ENCODE measurements around the gene HAPLN1. TPM values are rescaled to one million over a fixed set of nuclear protein-coding genes. Genes with fewer than 3 reads are reported as not detected.
A peak's percentile ranks its signal among the peaks of the same experiment; 100 is the strongest.
"Not testable (repeated sequence)": the region's sequence is repeated elsewhere in the genome, so short reads cannot be mapped to it uniquely, and the experiment has no call there.

The HAPLN1 gene
- total RNA-seq = not detected in 2 replicates

DNA sequence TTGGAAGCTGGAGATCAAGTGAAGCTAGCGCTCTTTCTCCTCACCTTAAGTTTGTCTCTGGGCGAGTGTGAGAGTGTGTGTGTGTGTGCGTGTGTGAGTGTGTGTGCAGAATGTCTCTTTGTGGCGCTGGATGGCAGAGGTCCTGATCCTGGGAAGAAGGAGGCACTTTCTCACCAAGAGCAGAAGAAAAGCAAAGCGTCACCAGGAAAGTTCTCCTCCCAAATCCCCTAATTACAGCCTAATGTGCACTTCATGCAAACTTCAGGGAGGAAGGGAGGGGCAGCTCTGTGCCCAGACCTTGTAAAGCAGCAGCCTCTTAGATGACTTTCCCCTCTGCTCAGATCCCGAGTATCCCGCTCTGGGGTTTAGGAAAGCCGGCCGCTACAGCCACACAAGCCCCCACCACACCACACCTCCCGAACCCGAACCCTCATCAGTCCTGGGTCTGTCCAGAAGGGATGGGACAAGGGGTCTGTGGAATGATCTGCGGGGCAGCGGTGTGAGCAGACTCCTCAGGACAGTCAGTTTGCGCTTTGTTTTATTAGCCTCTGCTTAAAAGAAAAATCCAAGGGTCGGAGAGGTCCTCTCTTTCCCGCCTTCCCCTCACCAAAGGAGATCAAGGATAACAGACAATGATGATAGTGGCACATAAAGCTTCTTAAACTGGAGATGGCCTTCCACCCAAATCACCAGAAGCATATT lies at the start of gene HAPLN1:
TSS of gene HAPLN1 (minus strand) at position 20 of the 702 bp plus-strand sequence. CDS start 47,332 bp downstream, outside the sequence.
- H3K4me1 Mint-ChIP-seq = peaks cover 3% of the 10 kb centered on the region
- intact Hi-C loops (cut with micrococcal nuclease) = no loop called here
- DNase-seq = no peak
- no peaks in the 10 kb centered on the region for H3K9me3 Mint-ChIP-seq
- peaks cover 51% of the 10 kb centered on the region for H3K27me3 Mint-ChIP-seq
- H3K27ac Mint-ChIP-seq = no peak within 1 kb of the TSS
- H3K36me3 Mint-ChIP-seq (ENCODE audit: low read depth) = no peaks in the 10 kb centered on the region
- H3K4me3 Mint-ChIP-seq = peak within 1 kb of the TSS; percentile 70

DNA sequence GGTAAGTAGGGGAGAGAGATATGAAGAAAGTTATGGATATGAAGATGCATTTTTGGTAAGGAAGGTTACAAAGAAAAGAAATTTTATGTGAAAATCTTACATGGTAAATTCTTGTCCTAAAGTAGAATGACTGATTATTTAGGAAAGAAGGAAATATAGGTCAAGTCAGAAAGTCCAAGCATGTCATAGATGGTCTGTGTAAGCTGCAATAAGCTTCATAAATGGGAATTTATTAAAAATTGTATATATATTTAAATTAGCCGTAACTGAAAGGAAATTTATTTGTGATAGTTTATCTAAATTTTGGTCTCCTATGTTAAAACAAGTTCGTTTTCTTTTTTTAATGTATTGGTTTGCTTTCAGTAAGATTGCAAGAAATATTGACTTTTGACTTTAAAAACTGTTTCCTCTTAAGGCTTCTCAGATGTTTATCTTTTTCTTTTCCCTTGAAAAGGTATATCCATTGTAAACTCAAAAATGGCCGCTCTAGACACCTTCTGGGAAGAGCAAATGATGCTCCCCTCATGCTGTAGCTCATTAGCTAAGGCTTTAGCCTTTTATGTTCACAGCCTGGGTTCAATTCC lies 46.8 kb upstream of the HAPLN1 start:
- no peak overlapping the region for H3K4me3 Mint-ChIP-seq
- intact Hi-C loops (cut with micrococcal nuclease) = no loop called here
- peaks cover 5% of the 10 kb centered on the region for H3K9me3 Mint-ChIP-seq
- no peaks in the 10 kb centered on the region for H3K27me3 Mint-ChIP-seq
- no peaks in the 10 kb centered on the region for H3K36me3 Mint-ChIP-seq (ENCODE audit: low read depth)
- no peak overlapping the region for H3K27ac Mint-ChIP-seq
- no peaks in the 10 kb centered on the region for H3K4me1 Mint-ChIP-seq
- no peak for DNase-seq

DNA sequence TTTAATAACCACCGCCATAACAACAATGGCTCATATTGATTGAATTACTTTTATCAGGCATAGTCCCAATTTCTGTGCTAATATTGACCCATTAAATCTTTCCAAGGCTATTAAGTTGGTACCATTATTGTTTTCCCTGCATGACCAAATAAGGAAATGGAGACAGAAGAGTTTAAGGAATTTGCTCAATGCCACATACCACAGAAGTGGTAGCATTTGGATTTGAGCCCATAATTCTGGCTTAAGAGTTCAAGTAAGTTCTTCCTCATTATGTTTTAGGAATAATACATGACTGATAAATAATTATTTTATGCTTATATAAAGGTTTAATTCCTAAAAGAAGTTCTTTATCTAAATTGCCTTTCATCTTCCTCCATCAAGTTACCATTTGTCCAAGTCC lies 43.4 kb upstream of the HAPLN1 start:
- no peaks in the 10 kb centered on the region for H3K27me3 Mint-ChIP-seq
- H3K36me3 Mint-ChIP-seq (ENCODE audit: low read depth) = no peaks in the 10 kb centered on the region
- H3K4me3 Mint-ChIP-seq = no peak overlapping the region
- H3K4me1 Mint-ChIP-seq = no peaks in the 10 kb centered on the region
- intact Hi-C loops (cut with micrococcal nuclease) = no loop called here
- H3K9me3 Mint-ChIP-seq = peaks cover 5% of the 10 kb centered on the region
- H3K27ac Mint-ChIP-seq = no peak overlapping the region
- no peak for DNase-seq

DNA sequence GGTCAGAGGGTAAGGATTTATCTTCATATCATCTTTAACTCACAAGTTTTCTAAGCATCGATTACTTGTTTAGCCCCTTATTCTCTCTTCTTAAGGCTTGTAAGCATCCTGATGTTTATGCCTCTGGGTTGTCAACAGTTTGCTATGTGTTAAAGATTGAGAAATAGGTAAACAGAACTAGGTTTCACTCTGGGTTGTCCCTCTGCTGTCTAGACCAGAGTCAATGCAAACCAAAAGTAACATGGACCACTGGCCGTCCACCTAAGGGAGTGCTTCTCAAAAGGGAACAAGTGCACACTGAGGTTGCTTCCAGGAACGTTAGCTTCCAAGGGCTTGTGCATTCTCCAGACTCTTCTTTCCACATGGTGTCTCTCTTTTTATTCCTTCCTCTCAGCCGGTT lies 39.9 kb upstream of the HAPLN1 start:
- no peak overlapping the region for H3K27ac Mint-ChIP-seq
- intact Hi-C loops (cut with micrococcal nuclease) = no loop called here
- no peak for DNase-seq
- no peaks in the 10 kb centered on the region for H3K27me3 Mint-ChIP-seq
- H3K4me3 Mint-ChIP-seq = no peak overlapping the region
- peaks cover 2% of the 10 kb centered on the region for H3K9me3 Mint-ChIP-seq
- H3K36me3 Mint-ChIP-seq (ENCODE audit: low read depth) = no peaks in the 10 kb centered on the region
- H3K4me1 Mint-ChIP-seq = no peaks in the 10 kb centered on the region

DNA sequence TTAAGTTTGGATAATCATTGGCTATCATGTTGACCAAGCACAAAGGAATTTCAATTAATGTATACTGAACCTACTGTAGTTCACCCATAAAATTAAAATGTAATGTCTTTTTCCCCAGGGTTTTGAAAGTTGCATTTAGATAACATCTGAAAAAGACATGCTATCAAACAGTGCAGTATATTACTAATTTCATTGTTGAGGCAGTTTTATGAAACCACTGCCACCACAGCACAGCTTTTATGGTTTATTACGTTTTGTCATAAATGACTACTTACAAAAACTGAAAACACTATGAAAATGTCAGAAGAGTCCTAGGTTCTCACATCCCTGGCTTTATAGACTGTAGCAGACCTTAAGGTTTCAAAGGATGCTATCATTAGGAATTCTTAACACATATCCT lies 32.0 kb upstream of the HAPLN1 start:
- Mint-ChIP-seq H3K9me3 (peaks cover 3% of the 10 kb centered on the region), H3K27ac (no peak overlapping the region), H3K36me3 (ENCODE audit: low read depth) (no peaks in the 10 kb centered on the region), H3K27me3 (no peaks in the 10 kb centered on the region), H3K4me3 (no peak overlapping the region), H3K4me1 (no peaks in the 10 kb centered on the region)
- intact Hi-C loops (cut with micrococcal nuclease) = no loop called here
- no peak for DNase-seq

DNA sequence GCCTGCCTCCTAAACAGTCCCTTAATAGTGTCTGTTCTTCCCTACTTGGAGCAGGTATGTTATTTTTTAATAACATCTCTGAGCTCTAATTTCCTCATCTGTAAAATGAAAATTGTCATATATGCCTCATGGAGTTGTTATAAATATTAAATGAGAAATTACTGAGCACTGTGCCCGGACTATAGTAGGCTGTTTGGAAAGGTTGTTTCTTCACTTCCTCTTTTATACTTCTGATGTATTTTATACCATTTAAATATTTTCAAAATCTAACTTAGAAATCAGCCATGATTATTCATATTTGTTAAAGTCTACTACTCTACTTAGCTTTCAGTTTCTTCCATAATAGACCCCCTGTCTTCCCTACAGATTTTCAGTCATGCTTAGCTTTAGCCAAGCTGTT lies 30.5 kb upstream of the HAPLN1 start:
- intact Hi-C loops (cut with micrococcal nuclease) = no loop called here
- Mint-ChIP-seq H3K27ac (no peak overlapping the region), H3K9me3 (peaks cover 3% of the 10 kb centered on the region), H3K4me3 (no peak overlapping the region), H3K36me3 (ENCODE audit: low read depth) (no peaks in the 10 kb centered on the region), H3K4me1 (no peaks in the 10 kb centered on the region), H3K27me3 (no peaks in the 10 kb centered on the region)
- no peak for DNase-seq

DNA sequence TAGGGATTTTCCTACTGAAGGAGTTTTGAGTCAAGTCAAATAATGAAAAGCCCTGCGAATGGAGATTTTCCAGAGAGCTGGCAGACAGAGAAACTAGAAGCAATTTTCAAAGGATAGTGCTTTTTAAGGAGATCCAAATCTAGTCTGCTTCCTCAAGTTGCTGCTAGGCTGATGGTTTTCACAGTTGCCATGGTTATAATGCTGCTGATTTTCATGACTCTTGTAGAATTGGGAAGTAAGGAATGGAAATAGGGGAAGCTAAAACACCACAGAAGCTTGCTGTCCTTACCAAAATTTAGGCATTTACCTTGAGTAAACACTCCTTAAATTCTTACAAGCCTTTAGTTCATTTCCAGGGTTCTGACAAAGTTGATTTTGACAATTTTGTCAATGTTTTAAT lies 30.1 kb upstream of the HAPLN1 start:
- intact Hi-C loops (cut with micrococcal nuclease) = no loop called here
- no peak overlapping the region for H3K4me3 Mint-ChIP-seq
- DNase-seq = no peak
- H3K36me3 Mint-ChIP-seq (ENCODE audit: low read depth) = no peaks in the 10 kb centered on the region
- no peaks in the 10 kb centered on the region for H3K27me3 Mint-ChIP-seq
- H3K27ac Mint-ChIP-seq = no peak overlapping the region
- H3K4me1 Mint-ChIP-seq = no peaks in the 10 kb centered on the region
- H3K9me3 Mint-ChIP-seq = peaks cover 3% of the 10 kb centered on the region

DNA sequence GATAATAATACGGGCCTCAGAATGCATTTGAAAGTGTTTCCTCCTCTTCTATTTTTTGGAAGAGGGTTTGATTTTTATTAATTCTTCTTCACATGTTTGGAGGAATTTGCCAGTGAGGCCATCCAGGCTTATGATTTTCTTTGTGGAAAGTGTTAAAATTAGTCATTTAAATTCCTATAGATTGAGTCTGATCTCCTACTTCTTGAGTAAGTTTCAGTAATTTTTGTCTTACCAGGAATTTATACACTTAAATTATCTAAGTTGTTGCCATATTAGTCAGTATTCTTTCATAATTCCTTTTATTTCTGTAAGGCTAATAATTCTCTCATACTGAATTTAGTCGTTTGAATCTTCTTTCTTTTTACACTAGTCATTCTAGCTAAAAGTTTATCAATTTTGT lies 25.2 kb upstream of the HAPLN1 start:
- H3K9me3 Mint-ChIP-seq = no peaks in the 10 kb centered on the region
- no peaks in the 10 kb centered on the region for H3K4me1 Mint-ChIP-seq
- intact Hi-C loops (cut with micrococcal nuclease) = no loop called here
- no peaks in the 10 kb centered on the region for H3K27me3 Mint-ChIP-seq
- DNase-seq = no peak
- no peak overlapping the region for H3K27ac Mint-ChIP-seq
- no peaks in the 10 kb centered on the region for H3K36me3 Mint-ChIP-seq (ENCODE audit: low read depth)
- H3K4me3 Mint-ChIP-seq = no peak overlapping the region

DNA sequence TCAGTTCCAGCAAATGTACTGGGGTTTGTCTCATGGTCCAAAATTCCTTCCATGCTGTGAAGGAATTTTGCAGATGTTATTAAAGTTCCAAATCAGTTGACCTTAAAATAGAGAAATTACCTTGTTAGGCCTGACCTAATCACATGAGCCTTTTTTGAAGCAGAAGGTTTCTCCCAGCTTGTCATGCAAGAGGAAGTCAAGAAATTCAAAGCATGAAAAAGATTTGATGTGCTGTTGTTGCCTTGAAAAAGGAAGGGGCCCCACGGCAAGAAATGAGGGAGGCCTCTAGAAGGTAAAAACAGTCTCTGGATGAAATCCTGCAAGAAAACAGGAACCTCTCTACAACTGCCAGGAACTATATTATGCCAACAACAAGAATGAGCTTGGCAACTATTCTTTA lies 24.2 kb upstream of the HAPLN1 start:
- H3K4me3 Mint-ChIP-seq = no peak overlapping the region
- no peaks in the 10 kb centered on the region for H3K4me1 Mint-ChIP-seq
- no peaks in the 10 kb centered on the region for H3K27me3 Mint-ChIP-seq
- DNase-seq = no peak
- H3K27ac Mint-ChIP-seq = no peak overlapping the region
- H3K36me3 Mint-ChIP-seq (ENCODE audit: low read depth) = no peaks in the 10 kb centered on the region
- no peaks in the 10 kb centered on the region for H3K9me3 Mint-ChIP-seq
- intact Hi-C loops (cut with micrococcal nuclease) = no loop called here

DNA sequence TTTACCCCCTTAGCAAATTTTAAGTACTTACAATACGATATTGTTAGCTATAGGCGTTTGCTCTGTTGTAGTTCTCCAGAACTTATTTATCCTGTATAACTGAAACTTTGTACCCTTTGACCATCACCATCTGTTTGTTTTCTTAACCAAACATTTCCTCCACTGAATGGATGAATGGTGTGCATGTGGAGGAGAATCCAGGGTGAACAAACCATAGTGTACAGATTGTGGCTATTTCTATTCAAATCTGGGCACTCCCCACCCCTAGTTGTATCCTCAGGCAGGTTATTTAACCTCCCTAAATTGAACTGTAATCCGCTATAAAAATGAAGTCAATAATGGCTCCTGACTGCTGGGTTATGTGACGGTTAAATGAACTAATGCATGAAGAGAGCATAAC lies 21.4 kb upstream of the HAPLN1 start:
- H3K4me3 Mint-ChIP-seq = no peak overlapping the region
- H3K27me3 Mint-ChIP-seq = no peaks in the 10 kb centered on the region
- DNase-seq = no peak
- no peaks in the 10 kb centered on the region for H3K9me3 Mint-ChIP-seq
- no peaks in the 10 kb centered on the region for H3K4me1 Mint-ChIP-seq
- no peaks in the 10 kb centered on the region for H3K36me3 Mint-ChIP-seq (ENCODE audit: low read depth)
- H3K27ac Mint-ChIP-seq = no peak overlapping the region
- intact Hi-C loops (cut with micrococcal nuclease) = no loop called here

DNA sequence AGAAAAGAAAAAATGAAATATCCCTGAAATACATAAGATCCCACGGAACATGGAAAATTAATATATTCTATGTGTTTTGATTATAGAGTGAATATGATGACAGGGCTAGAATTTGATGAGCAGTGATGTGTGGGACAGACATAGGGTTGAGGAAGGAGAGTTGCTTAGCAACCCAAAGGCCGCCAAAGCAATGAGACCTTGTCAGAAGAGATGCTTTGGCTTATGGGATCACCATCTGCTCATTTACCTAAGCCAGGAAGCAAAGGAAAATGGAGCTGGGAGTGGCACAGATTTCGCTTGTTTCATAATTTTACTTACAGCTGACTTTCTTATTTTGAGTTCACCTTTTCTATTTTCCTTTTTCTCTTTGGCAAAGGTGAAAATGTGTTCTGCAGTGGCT lies 20.9 kb upstream of the HAPLN1 start:
- Mint-ChIP-seq H3K4me3 (no peak overlapping the region), H3K27ac (no peak overlapping the region), H3K36me3 (ENCODE audit: low read depth) (no peaks in the 10 kb centered on the region), H3K4me1 (no peaks in the 10 kb centered on the region), H3K27me3 (no peaks in the 10 kb centered on the region), H3K9me3 (no peaks in the 10 kb centered on the region)
- DNase-seq = no peak
- intact Hi-C loops (cut with micrococcal nuclease) = no loop called here

DNA sequence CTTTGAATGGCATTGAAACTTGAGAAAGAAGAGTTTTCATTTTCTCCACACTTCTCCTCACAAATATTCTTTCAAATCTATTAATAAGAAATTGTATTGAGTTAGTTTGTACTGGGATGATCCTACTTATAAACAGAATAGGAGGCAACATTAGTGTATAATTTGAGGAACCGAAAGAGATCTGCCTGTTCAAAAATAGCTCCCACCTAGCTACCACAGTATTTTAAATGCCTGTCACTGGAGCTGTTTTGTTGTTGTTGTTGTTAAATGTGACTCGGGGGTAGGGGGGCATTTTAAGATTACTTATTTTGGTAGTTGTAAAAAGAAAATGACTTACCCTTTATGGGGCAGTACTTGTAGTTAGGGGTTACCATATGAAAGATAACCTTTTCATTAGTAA lies 20.1 kb upstream of the HAPLN1 start:
- H3K4me3 Mint-ChIP-seq = no peak overlapping the region
- H3K4me1 Mint-ChIP-seq = no peaks in the 10 kb centered on the region
- intact Hi-C loops (cut with micrococcal nuclease) = no loop called here
- H3K27ac Mint-ChIP-seq = no peak overlapping the region
- DNase-seq = no peak
- H3K36me3 Mint-ChIP-seq (ENCODE audit: low read depth) = no peaks in the 10 kb centered on the region
- H3K27me3 Mint-ChIP-seq = no peaks in the 10 kb centered on the region
- no peaks in the 10 kb centered on the region for H3K9me3 Mint-ChIP-seq

DNA sequence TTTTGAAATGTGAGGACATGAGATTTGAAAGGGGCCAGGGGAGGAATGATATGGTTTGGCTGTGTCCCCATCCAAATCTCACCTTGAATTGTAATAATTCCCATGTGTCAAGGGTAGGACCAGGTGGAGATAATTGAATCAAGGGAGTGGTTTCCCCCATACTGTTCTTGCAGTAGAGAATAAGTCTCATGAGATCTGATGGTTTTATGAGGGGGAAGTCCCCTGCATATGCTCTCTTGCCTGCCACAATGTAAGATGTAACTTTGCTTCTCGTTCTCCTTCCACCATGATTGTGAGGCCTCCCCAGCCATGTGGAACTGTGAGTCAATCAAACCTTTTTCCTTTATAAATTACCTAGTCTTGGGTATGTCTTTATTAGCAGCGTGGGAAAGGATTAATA lies 15.5 kb upstream of the HAPLN1 start:
- H3K9me3 Mint-ChIP-seq; H3K27me3 Mint-ChIP-seq; intact Hi-C loops (cut with micrococcal nuclease); H3K36me3 Mint-ChIP-seq (ENCODE audit: low read depth); H3K4me1 Mint-ChIP-seq; DNase-seq; H3K4me3 Mint-ChIP-seq; H3K27ac Mint-ChIP-seq: not testable (repeated sequence)

DNA sequence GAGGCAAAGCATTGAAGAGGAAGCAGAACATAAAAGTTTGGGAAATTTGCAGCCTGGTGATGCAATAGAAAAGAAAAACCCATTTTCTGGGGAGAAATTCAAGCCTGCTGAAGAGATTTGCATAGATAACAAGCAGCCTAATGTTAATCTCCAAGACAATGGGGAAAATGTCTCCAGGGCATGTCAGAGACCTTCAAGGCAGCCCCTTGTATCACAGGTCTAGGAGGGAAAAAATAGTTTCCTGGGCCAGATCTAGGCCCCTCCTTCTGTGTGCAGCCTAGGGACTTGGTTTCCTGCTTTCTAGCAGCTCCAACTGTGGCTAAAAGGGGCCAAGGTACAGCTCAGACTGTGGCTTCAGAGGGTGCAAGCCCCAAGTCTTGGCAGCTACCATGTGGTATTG lies 14.4 kb upstream of the HAPLN1 start:
- H3K9me3 Mint-ChIP-seq; H3K27ac Mint-ChIP-seq; intact Hi-C loops (cut with micrococcal nuclease); H3K27me3 Mint-ChIP-seq; H3K4me1 Mint-ChIP-seq; H3K4me3 Mint-ChIP-seq; DNase-seq; H3K36me3 Mint-ChIP-seq (ENCODE audit: low read depth): not testable (repeated sequence)

DNA sequence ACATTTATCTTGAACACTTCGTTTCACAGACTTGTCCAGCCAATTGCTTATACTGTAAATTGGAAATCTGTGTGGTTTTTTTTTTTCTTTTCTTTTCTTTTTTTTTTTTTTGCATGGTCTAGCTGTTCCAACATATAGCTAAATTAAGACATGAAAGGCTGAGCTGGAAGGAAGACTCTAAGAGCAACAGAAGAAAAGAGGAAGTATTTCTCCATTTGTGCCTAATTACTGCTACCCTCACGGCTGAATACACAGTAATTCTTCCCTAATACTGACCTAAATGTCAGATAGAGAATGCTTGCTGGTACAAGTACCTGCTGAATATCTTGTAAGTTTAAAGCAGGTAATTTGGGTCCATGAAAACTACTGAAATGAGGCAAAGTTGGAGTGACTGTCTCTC lies 11.0 kb upstream of the HAPLN1 start:
- DNase-seq = no peak
- no peaks in the 10 kb centered on the region for H3K4me1 Mint-ChIP-seq
- no peaks in the 10 kb centered on the region for H3K9me3 Mint-ChIP-seq
- intact Hi-C loops (cut with micrococcal nuclease) = no loop called here
- peaks cover 3% of the 10 kb centered on the region for H3K27me3 Mint-ChIP-seq
- no peak overlapping the region for H3K4me3 Mint-ChIP-seq
- H3K36me3 Mint-ChIP-seq (ENCODE audit: low read depth) = no peaks in the 10 kb centered on the region
- H3K27ac Mint-ChIP-seq = no peak overlapping the region

All from activated CD4-positive, alpha-beta T cell treated with anti-CD3 and anti-CD28 coated beads, Interleukin-2, amount 10 ng/mL, durations not matched to agents 24 days and 14 days (primary cell).